ENCODE results near the gene NHLH1.

NHLH1 gene

GRCh38 chr1:160366731-160367515 is at the start of gene NHLH1:
TSS of gene NHLH1 (plus strand) at chr1:160367071. CDS start at chr1:160370732, 3,661 bp downstream.
- no peak within 1 kb of the TSS for H3K4me2 ChIP-seq (ENCODE audit: low read length)

GRCh38 chr1:160322831-160323230 is 44.0 kb upstream of the NHLH1 start:
- no peak overlapping the region for H3K4me3 ChIP-seq (ENCODE audit: low read depth, low read length, poor library complexity, severe bottlenecking)
- no peaks in the 10 kb centered on the region for H3K9me3 ChIP-seq (ENCODE audit: low read length)
- no peak overlapping the region for H3K27ac ChIP-seq (ENCODE audit: low read depth, low read length, poor library complexity, severe bottlenecking)
- H3K9ac ChIP-seq (ENCODE audit: low read length) = no peak overlapping the region
- no peaks in the 10 kb centered on the region for H3K9me2 ChIP-seq (ENCODE audit: low read depth, low read length)
- H3K4me1 ChIP-seq (ENCODE audit: insufficient read depth, low read length, severe bottlenecking) = no peaks in the 10 kb centered on the region
- no peaks in the 10 kb centered on the region for H3F3A ChIP-seq (ENCODE audit: insufficient read depth, low read length)
- peaks cover 93% of the 10 kb centered on the region for H3K36me3 ChIP-seq (ENCODE audit: insufficient read depth, low read length)
- H3K79me2 ChIP-seq (ENCODE audit: insufficient read depth, low read length) = 0 out of 2 replicates have a peak, but pooled peaks cover 14% of the 10 kb centered on the region
- no peaks in the 10 kb centered on the region for H4K20me1 ChIP-seq (ENCODE audit: insufficient read depth, low read length)
- no peak overlapping the region for H2AFZ ChIP-seq (ENCODE audit: low read length)
- TF ChIP-seq CTCF (IDR thresholded peaks at IDR 0.05; ENCODE audit: low read length) (no peak), EZH2 (IDR thresholded peaks at IDR 0.05; ENCODE audit: borderline replicate concordance, low read length) (no peak)
- no peak overlapping the region for H3K4me2 ChIP-seq (ENCODE audit: low read length)
- no peaks in the 10 kb centered on the region for H3K27me3 ChIP-seq (ENCODE audit: insufficient read depth, low read length)

More at GRCh38 chr1:160366731-160367515, at the start of gene NHLH1:
- H3K4me1 ChIP-seq (ENCODE audit: insufficient read depth, low read length, severe bottlenecking) = no peaks in the 10 kb centered on the region
- H3K9me2 ChIP-seq (ENCODE audit: low read depth, low read length) = no peaks in the 10 kb centered on the region
- H3F3A ChIP-seq (ENCODE audit: insufficient read depth, low read length) = no peaks in the 10 kb centered on the region
- H3K27me3 ChIP-seq (ENCODE audit: insufficient read depth, low read length) = no peaks in the 10 kb centered on the region
- no peaks in the 10 kb centered on the region for H3K9me3 ChIP-seq (ENCODE audit: low read length)
- TF ChIP-seq CTCF (IDR thresholded peaks at IDR 0.05; ENCODE audit: low read length) (no peak), EZH2 (IDR thresholded peaks at IDR 0.05; ENCODE audit: borderline replicate concordance, low read length) (no peak)
- H3K27ac ChIP-seq (ENCODE audit: low read depth, low read length, poor library complexity, severe bottlenecking) = no peak within 1 kb of the TSS
- H3K36me3 ChIP-seq (ENCODE audit: insufficient read depth, low read length) = no peaks in the 10 kb centered on the region
- no peak within 1 kb of the TSS for H3K4me3 ChIP-seq (ENCODE audit: low read depth, low read length, poor library complexity, severe bottlenecking)
- no peak within 1 kb of the TSS for H3K9ac ChIP-seq (ENCODE audit: low read length)
- H3K79me2 ChIP-seq (ENCODE audit: insufficient read depth, low read length) = no peaks in the 10 kb centered on the region
- no peaks in the 10 kb centered on the region for H4K20me1 ChIP-seq (ENCODE audit: insufficient read depth, low read length)
- no peak within 1 kb of the TSS for H2AFZ ChIP-seq (ENCODE audit: low read length)

- 0 out of 2 replicates have a peak, but pooled peaks cover 3% of the 10 kb centered on the region for H3F3A ChIP-seq (ENCODE audit: insufficient read depth, low read length)
- H4K20me1 ChIP-seq (ENCODE audit: insufficient read depth, low read length) = no peaks in the 10 kb centered on the region
- no peaks in the 10 kb centered on the region for H3K27me3 ChIP-seq (ENCODE audit: insufficient read depth, low read length)
- no peak overlapping the region for H3K27ac ChIP-seq (ENCODE audit: low read depth, low read length, poor library complexity, severe bottlenecking)
- H3K9me3 ChIP-seq (ENCODE audit: low read length) = no peaks in the 10 kb centered on the region
- H3K4me1 ChIP-seq (ENCODE audit: insufficient read depth, low read length, severe bottlenecking) = no peaks in the 10 kb centered on the region
- peaks cover 95% of the 10 kb centered on the region for H3K36me3 ChIP-seq (ENCODE audit: insufficient read depth, low read length)
- TF ChIP-seq CTCF (IDR thresholded peaks at IDR 0.05; ENCODE audit: low read length) (no peak), EZH2 (IDR thresholded peaks at IDR 0.05; ENCODE audit: borderline replicate concordance, low read length) (no peak)
- no peak overlapping the region for H3K4me2 ChIP-seq (ENCODE audit: low read length)
- H3K79me2 ChIP-seq (ENCODE audit: insufficient read depth, low read length) = 0 out of 2 replicates have a peak, but pooled peaks cover 7% of the 10 kb centered on the region
- no peak overlapping the region for H3K9ac ChIP-seq (ENCODE audit: low read length)
- no peaks in the 10 kb centered on the region for H3K9me2 ChIP-seq (ENCODE audit: low read depth, low read length)
- no peak overlapping the region for H3K4me3 ChIP-seq (ENCODE audit: low read depth, low read length, poor library complexity, severe bottlenecking)
- no peak overlapping the region for H2AFZ ChIP-seq (ENCODE audit: low read length)
These were observed 41.6 kb upstream of the NHLH1 start for GRCh38 chr1:160325252-160325651.

Measured in OCI-LY1 (cell line).